PC-3 (cell line): Measurements from ENCODE around the gene C7orf33.

Experiments used
- EZH2 ChIP-seq: fragments of 300-600 bp; sonication (generic); IDR thresholded peaks from one replicate; pipeline ENCODE4 v1.6.1; 2017; ENCODE audit warnings: antibody characterized with exemption, mild to moderate bottlenecking, low read length; ENCODE audit not compliant: unreplicated experiment
- TF ChIP-seq, protein P1 (sequence below): fragments of 300-600 bp; sonication (generic); conservative IDR thresholded peaks from 2 replicates; pipeline ENCODE4 v1.5.1; 2017; ENCODE audit warnings: antibody characterized with exemption, low read depth, mild to moderate bottlenecking, low read length

DNA sequence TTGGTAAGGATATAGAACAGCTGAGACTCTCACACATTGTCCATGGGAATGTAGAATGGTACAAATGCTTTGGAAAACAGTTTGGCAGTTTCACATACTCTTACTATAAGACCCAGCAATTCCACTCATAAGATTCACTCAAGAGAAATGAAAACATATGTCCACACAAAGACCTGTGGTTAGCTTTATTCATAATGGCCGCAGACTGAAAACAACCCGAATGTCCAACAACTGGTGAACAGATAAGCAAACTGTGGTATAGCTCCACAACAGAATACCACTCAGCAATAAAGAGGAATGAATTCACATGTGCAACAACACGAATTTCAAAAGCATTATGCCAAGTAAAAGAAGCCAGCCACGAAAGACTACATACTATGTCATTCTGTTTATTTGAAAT lies 74.7 kb downstream of the C7orf33 start:
- TF ChIP-seq, protein P1, sequence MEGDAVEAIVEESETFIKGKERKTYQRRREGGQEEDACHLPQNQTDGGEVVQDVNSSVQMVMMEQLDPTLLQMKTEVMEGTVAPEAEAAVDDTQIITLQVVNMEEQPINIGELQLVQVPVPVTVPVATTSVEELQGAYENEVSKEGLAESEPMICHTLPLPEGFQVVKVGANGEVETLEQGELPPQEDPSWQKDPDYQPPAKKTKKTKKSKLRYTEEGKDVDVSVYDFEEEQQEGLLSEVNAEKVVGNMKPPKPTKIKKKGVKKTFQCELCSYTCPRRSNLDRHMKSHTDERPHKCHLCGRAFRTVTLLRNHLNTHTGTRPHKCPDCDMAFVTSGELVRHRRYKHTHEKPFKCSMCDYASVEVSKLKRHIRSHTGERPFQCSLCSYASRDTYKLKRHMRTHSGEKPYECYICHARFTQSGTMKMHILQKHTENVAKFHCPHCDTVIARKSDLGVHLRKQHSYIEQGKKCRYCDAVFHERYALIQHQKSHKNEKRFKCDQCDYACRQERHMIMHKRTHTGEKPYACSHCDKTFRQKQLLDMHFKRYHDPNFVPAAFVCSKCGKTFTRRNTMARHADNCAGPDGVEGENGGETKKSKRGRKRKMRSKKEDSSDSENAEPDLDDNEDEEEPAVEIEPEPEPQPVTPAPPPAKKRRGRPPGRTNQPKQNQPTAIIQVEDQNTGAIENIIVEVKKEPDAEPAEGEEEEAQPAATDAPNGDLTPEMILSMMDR: no peak
- no peak for TF ChIP-seq EZH2
